Sigmoid colon (tissue), 4 donors: Measurements from ENCODE around the gene PLCH1.

Experiments used
- CTCF ChIP-seq, 4 experiments: fragments of 450-650 bp in 3 of 4; fragments of 200-600 bp in 1 of 4; IDR thresholded peaks; one replicate each; pipeline ENCODE4 v1.5.1; 2016 to 2019; ENCODE audit warnings: antibody characterized with exemption in 4 of 4, mild to moderate bottlenecking in 3 of 4, moderate library complexity in 2 of 4
- EP300 ChIP-seq, 4 donors: sonication (generic); formaldehyde crosslinking; IDR thresholded peaks; one replicate each; pipeline ENCODE4 v1.6.1; 2017; ENCODE audit warnings: antibody characterized with exemption in 4 of 4
- POLR2A ChIP-seq, 2 donors: fragments of 450-650 bp; IDR thresholded peaks; one replicate each; pipeline ENCODE4 v1.6.1; 2016; ENCODE audit warnings: antibody characterized with exemption in 2 of 2, mild to moderate bottlenecking in 2 of 2, moderate library complexity in 2 of 2
- POLR2AphosphoS5 ChIP-seq, 4 donors: sonication (generic); formaldehyde crosslinking; IDR thresholded peaks; one replicate each; pipeline ENCODE4 v1.6.1; 2017; ENCODE audit warnings: antibody characterized with exemption in 4 of 4

- no peak for TF ChIP-seq CTCF (IDR thresholded peaks at IDR 0.05)
- no peak for TF ChIP-seq EP300 (IDR thresholded peaks at IDR 0.05)
- no peak for TF ChIP-seq POLR2A (IDR thresholded peaks at IDR 0.05)
- TF ChIP-seq POLR2AphosphoS5 (IDR thresholded peaks at IDR 0.05), result no peak
Observed at GRCh38 chr3:155462672-155463071, 282.2 kb downstream of the PLCH1 start.
